Measurements from ENCODE around the gene ASB18.

DNA sequence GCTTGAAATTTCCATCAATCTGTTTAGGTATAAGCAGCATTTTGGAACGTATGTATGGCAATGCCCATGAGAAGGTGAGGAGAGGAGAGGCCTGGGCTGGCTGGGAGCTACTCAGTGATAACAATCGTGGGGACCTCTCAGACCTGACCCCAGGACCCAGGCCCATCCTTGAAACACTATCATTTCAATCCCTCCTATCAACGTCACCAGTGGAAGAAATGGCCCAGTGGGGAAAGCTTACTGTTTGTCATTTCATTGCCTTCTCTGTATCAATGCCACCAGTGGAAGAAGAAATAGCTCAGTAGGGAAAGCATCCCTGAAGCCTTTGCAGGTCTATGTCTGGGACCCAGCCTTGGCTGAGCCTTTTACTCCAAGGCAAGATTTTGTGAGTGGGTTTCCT lies 44.8 kb downstream of the ASB18 start:
- TF ChIP-seq, protein P1, sequence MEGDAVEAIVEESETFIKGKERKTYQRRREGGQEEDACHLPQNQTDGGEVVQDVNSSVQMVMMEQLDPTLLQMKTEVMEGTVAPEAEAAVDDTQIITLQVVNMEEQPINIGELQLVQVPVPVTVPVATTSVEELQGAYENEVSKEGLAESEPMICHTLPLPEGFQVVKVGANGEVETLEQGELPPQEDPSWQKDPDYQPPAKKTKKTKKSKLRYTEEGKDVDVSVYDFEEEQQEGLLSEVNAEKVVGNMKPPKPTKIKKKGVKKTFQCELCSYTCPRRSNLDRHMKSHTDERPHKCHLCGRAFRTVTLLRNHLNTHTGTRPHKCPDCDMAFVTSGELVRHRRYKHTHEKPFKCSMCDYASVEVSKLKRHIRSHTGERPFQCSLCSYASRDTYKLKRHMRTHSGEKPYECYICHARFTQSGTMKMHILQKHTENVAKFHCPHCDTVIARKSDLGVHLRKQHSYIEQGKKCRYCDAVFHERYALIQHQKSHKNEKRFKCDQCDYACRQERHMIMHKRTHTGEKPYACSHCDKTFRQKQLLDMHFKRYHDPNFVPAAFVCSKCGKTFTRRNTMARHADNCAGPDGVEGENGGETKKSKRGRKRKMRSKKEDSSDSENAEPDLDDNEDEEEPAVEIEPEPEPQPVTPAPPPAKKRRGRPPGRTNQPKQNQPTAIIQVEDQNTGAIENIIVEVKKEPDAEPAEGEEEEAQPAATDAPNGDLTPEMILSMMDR (IDR thresholded peaks at IDR 0.05): no peak
- no peak for TF ChIP-seq POLR2A (IDR thresholded peaks at IDR 0.05)

All from tibial nerve (tissue), 3 donors.